Uterus (tissue), 4 donors: Measurements from ENCODE around the gene ZCCHC10. TPM values are rescaled to one million over a fixed set of nuclear protein-coding genes. Genes with fewer than 3 reads are reported as not detected.

Source experiments
- DNase-seq, 2 donors: peaks; one replicate each; pipeline ENCODE4 v3.0.0-alpha.2; 2019 to 2020
- H3K27ac ChIP-seq, 2 donors: fragments of 200-600 bp; sonication (generic); 1 replicate in 1 of 2; 2 replicates in 1 of 2; pipeline ENCODE4 v1.5.1; 2016 to 2018
- H3K27me3 ChIP-seq, 2 donors: fragments of 200-600 bp; sonication (generic); one replicate each; pipeline ENCODE4 v1.5.1; 2018 to 2019; ENCODE audit warnings: control low read depth in 1 of 2
- H3K36me3 ChIP-seq, 2 donors: fragments of 200-600 bp; sonication (generic); one replicate each; pipeline ENCODE4 v1.5.1; 2019; ENCODE audit warnings: control low read depth in 1 of 2
- H3K4me1 ChIP-seq, 2 donors: fragments of 200-600 bp; sonication (generic); one replicate each; pipeline ENCODE4 v1.5.1; 2018 to 2019; ENCODE audit warnings: control low read depth in 1 of 2
- H3K4me3 ChIP-seq, 2 donors: fragments of 200-600 bp; sonication (generic); 1 replicate in 1 of 2; 2 replicates in 1 of 2; pipeline ENCODE4 v1.5.1; 2018 to 2019; ENCODE audit warnings: mild to moderate bottlenecking in 1 of 2
- H3K9me3 ChIP-seq, 2 donors: fragments of 200-600 bp; sonication (generic); one replicate each; pipeline ENCODE4 v1.5.1; 2019; ENCODE audit warnings: control low read depth in 1 of 2
- CTCF ChIP-seq, 4 experiments: fragments of 200-600 bp in 2 of 4; fragments of 450-650 bp in 2 of 4; sonication (generic) in 2 of 4; IDR thresholded peaks; one replicate each; pipeline ENCODE4 v1.5.1; 2016 to 2019; ENCODE audit warnings: antibody characterized with exemption in 4 of 4, mild to moderate bottlenecking in 2 of 4, moderate library complexity in 1 of 4
- POLR2A ChIP-seq, 2 donors: fragments of 450-650 bp; IDR thresholded peaks; one replicate each; pipeline ENCODE4 v1.6.1; 2016; ENCODE audit warnings: antibody characterized with exemption in 2 of 2, mild to moderate bottlenecking in 1 of 2, moderate library complexity in 1 of 2
- intact Hi-C: fragments of 100-400 bp; cut with DNase I; formaldehyde crosslinking; loops from one replicate; pipeline ENCODE4 v1.15.1; 2023; ENCODE audit warnings: low total_unique reads
- total RNA-seq, 4 donors: library from RNA; depleted of rRNA in 3 of 4; stranded (reverse); fragments of >200 nt in 3 of 4; gene quantifications; one replicate each; pipeline versions ENCODE4 v1.1.0 to v1.2.4, GENCODE V29; 2014 to 2023
- donor health status: DM: yes; HTN: yes; CAD: no.

ZCCHC10 gene
- total RNA-seq, 4 donors from 2014 or later = 5.6 to 25.7 (median 16.0) TPM

- DNase-seq = no peak
- no peak overlapping the region for H3K4me3 ChIP-seq
- no peaks in the 10 kb centered on the region for H3K27me3 ChIP-seq
- H3K9me3 ChIP-seq = no peaks in the 10 kb centered on the region
- TF ChIP-seq POLR2A (IDR thresholded peaks at IDR 0.05) = no peak
- TF ChIP-seq CTCF (IDR thresholded peaks at IDR 0.05) = no peak
- H3K27ac ChIP-seq = no peak overlapping the region
- no peaks in the 10 kb centered on the region for H3K36me3 ChIP-seq
- intact Hi-C loops = no loop called here
- H3K4me1 ChIP-seq = peaks cover 4 to 5% of the 10 kb centered on the region in 2 donors
Measured at GRCh38 chr5:133054697-133055471, 28.5 kb upstream of the ZCCHC10 start.

GRCh38 chr5:133053448-133053847, 27.1 kb upstream of the ZCCHC10 start:
- Histone ChIP-seq H3K36me3 (no peaks in the 10 kb centered on the region), H3K4me3 (peak overlapping the region; percentile 73 to 97), H3K27me3 (no peaks in the 10 kb centered on the region), H3K27ac (no peak overlapping the region), H3K4me1 (peaks cover 4 to 5% of the 10 kb centered on the region in 2 donors), H3K9me3 (no peaks in the 10 kb centered on the region)
- intact Hi-C loops = no loop called here
- TF ChIP-seq CTCF (IDR thresholded peaks at IDR 0.05) = no peak
- TF ChIP-seq POLR2A (IDR thresholded peaks at IDR 0.05) = no peak
- no peak for DNase-seq

GRCh38 chr5:133052317-133053175, 26.2 kb upstream of the ZCCHC10 start:
- H3K27ac ChIP-seq = peak overlapping the region; percentile 96 to 100
- H3K4me3 ChIP-seq = peak overlapping the region; percentile 73 to 97
- no peaks in the 10 kb centered on the region for H3K9me3 ChIP-seq
- intact Hi-C loops = no loop called here
- H3K27me3 ChIP-seq = no peaks in the 10 kb centered on the region
- no peaks in the 10 kb centered on the region for H3K36me3 ChIP-seq
- peaks cover 0 to 5% of the 10 kb centered on the region in 2 donors for H3K4me1 ChIP-seq
- DNase-seq = peak; percentile 25 to 52
- no peak for TF ChIP-seq CTCF (IDR thresholded peaks at IDR 0.05)
- TF ChIP-seq POLR2A (IDR thresholded peaks at IDR 0.05) = no peak

- Histone ChIP-seq H3K9me3 (no peaks in the 10 kb centered on the region), H3K36me3 (no peaks in the 10 kb centered on the region), H3K27ac (peak within 1 kb of the TSS; percentile 96 to 100), H3K4me1 (peaks cover 0 to 5% of the 10 kb centered on the region in 2 donors), H3K4me3 (peak within 1 kb of the TSS; percentile 73 to 97), H3K27me3 (no peaks in the 10 kb centered on the region)
- intact Hi-C loops = no loop called here
- peak; percentile 98 to 99 for DNase-seq
- TF ChIP-seq CTCF (IDR thresholded peaks at IDR 0.05) (peak in 1 of 4 experiments; percentile 12), POLR2A (IDR thresholded peaks at IDR 0.05) (peak; percentile 93)
Measured at GRCh38 chr5:133051542-133052316, 25.4 kb upstream of the ZCCHC10 start, which contains the start of gene HSPA4. HSPA4 (plus strand) TSS chr5:133052013; CDS start chr5:133052251, 238 bp downstream.
